GM12878 (cell line): Measurements from ENCODE around the gene FOLR3. TPM values are rescaled to one million over a fixed set of nuclear protein-coding genes. Genes with fewer than 3 reads are reported as not detected.

ENCODE experiments used
- ATAC-seq: fragments of 200-7000 bp; cut with Tn5 transposase; 3 replicates; pipeline ENCODE4 v1.9.1; 2020; ENCODE audit warnings: mild to moderate bottlenecking, moderate library complexity
- BruUV-seq: library from RNA; stranded (reverse); fragments of 400-500 nt; replicated peaks from 2 replicates; lab custom pipeline; 2021; lab: Mats Ljungman, UMichigan
- CTCF ChIA-PET: fragments of 300-600 bp; sonication (Branson Sonifier 250); formaldehyde crosslinking; extraction: SDS; loops from one replicate; lab custom pipeline; 2021; ENCODE audit warnings: inconsistent platforms; lab: Yijun Ruan, JAX
- POLR2A ChIA-PET: fragments of 350-600 bp; formaldehyde crosslinking; extraction: SDS; loops from one replicate; lab custom pipeline; 2021; ENCODE audit warnings: inconsistent platforms; lab: Charles Lee
- RAD21 ChIA-PET: fragments of 300-600 bp; sonication (Branson Sonifier 250); formaldehyde crosslinking; loops from one replicate; lab custom pipeline; 2023; ENCODE audit warnings: antibody characterized with exemption; ENCODE audit not compliant: unreplicated experiment; lab: Charles Lee
- SMC1A ChIA-PET: fragments of 300-600 bp; sonication (Branson Sonifier 250); formaldehyde crosslinking; loops from one replicate; lab custom pipeline; 2023; ENCODE audit not compliant: unreplicated experiment, uncharacterized antibody; lab: Charles Lee
- DNase-seq: peaks from one replicate; pipeline ENCODE4 v3.0.0-alpha.2; 2011; ENCODE audit warnings: low read depth, low spot score
- FAIRE-seq: peaks from 3 replicates; lab custom pipeline; 2011; peaks lifted over from hg19 to GRCh38; lab: Jason Lieb, UNC
- H2AFZ ChIP-seq: 2 replicates; pipeline ENCODE4 v1.6.0; 2011; ENCODE audit warnings: low read depth, low read length, control low read depth; ENCODE audit not compliant: control insufficient read depth
- H3K27ac ChIP-seq: 2 replicates; pipeline ENCODE4 v1.5.1; 2011; ENCODE audit warnings: control low read depth; ENCODE audit not compliant: control insufficient read depth, insufficient read depth
- H3K27me3 ChIP-seq, 2 experiments: replicated peaks in 1 of 2; 2 replicates each; pipeline versions ENCODE4 v1.6.0 to v1.6.1; 2011; ENCODE audit warnings: low read length in 1 of 2; ENCODE audit not compliant: control insufficient read depth in 2 of 2, insufficient read depth in 2 of 2
- H3K36me3 ChIP-seq, 2 experiments: 2 replicates each; pipeline ENCODE4 v1.5.1; 2011; ENCODE audit warnings: low read length in 1 of 2; ENCODE audit not compliant: control insufficient read depth in 2 of 2, insufficient read depth in 2 of 2
- H3K4me1 ChIP-seq: 2 replicates; pipeline ENCODE4 v1.6.1; 2011; ENCODE audit warnings: mild to moderate bottlenecking, low read length, moderate library complexity, mixed read lengths; ENCODE audit not compliant: control insufficient read depth, insufficient read depth
- H3K4me2 ChIP-seq: 2 replicates; pipeline ENCODE4 v1.6.0; 2011; ENCODE audit warnings: control low read depth; ENCODE audit not compliant: control insufficient read depth, insufficient read depth
- H3K4me3 ChIP-seq: fragments of 200-600 bp; sonication (generic); 2 replicates; pipeline ENCODE4 v1.5.1; 2016
- H3K79me2 ChIP-seq: 2 replicates; pipeline ENCODE4 v1.6.0; 2011; ENCODE audit warnings: low read length; ENCODE audit not compliant: control insufficient read depth, insufficient read depth
- H3K9ac ChIP-seq: 2 replicates; pipeline ENCODE4 v1.8.0; 2011; ENCODE audit warnings: low read length, control low read depth, mixed read lengths; ENCODE audit not compliant: control insufficient read depth, insufficient read depth
- H3K9me3 ChIP-seq: replicated peaks from 3 replicates; pipeline ENCODE4 v1.5.1; 2011; ENCODE audit warnings: mild to moderate bottlenecking, low read length; ENCODE audit not compliant: control insufficient read depth, insufficient read depth
- H4K20me1 ChIP-seq: 2 replicates; pipeline ENCODE4 v1.6.0; 2011; ENCODE audit not compliant: control insufficient read depth, insufficient read depth
- ATF7 ChIP-seq: fragments of 450-650 bp; IDR thresholded peaks from 2 replicates; pipeline ENCODE4 v1.6.1; 2016; ENCODE audit warnings: low read depth, mild to moderate bottlenecking
- BCL11A ChIP-seq: IDR thresholded peaks from 2 replicates; pipeline ENCODE4 v1.6.1; 2011; ENCODE audit warnings: low read depth, low read length
- CREB1 ChIP-seq: IDR thresholded peaks from 2 replicates; pipeline ENCODE4 v1.6.1; 2012; ENCODE audit warnings: low read depth, mild to moderate bottlenecking, inconsistent platforms
- EP300 ChIP-seq, 2 experiments: fragments of 150-350 bp in 1 of 2; IDR thresholded peaks; 2 replicates each; pipeline ENCODE4 v1.6.1; 2011 to 2012; ENCODE audit warnings: low read depth in 2 of 2, low read length in 2 of 2, borderline replicate concordance in 1 of 2, improper control_type of control experiment in 1 of 2, inconsistent platforms in 1 of 2; ENCODE audit not compliant: control insufficient read depth in 1 of 2
- FOXK2 ChIP-seq: fragments of 450-650 bp; IDR thresholded peaks from 2 replicates; pipeline ENCODE4 v1.6.1; 2017; ENCODE audit warnings: mild to moderate bottlenecking, moderate library complexity
- IRF4 ChIP-seq: IDR thresholded peaks from 2 replicates; pipeline ENCODE4 v1.6.1; 2011; ENCODE audit warnings: low read depth, low read length
- KLF5 ChIP-seq: fragments of 450-650 bp; IDR thresholded peaks from 2 replicates; pipeline ENCODE4 v1.6.1; 2014; ENCODE audit warnings: mild to moderate bottlenecking; ENCODE audit not compliant: partially characterized antibody
- PAX8 ChIP-seq: fragments of 450-650 bp; IDR thresholded peaks from 2 replicates; pipeline ENCODE4 v1.6.1; 2017; ENCODE audit warnings: mild to moderate bottlenecking, moderate library complexity
- TCF12 ChIP-seq: IDR thresholded peaks from 2 replicates; pipeline ENCODE4 v1.6.1; 2011; ENCODE audit warnings: low read depth, mild to moderate bottlenecking, low read length
- ZNF384 ChIP-seq: IDR thresholded peaks from 2 replicates; pipeline ENCODE4 v1.6.1; 2012; ENCODE audit warnings: low read depth, mild to moderate bottlenecking, low read length, improper control_type of control experiment, borderline replicate concordance
- ZSCAN29 ChIP-seq: fragments of 450-650 bp; IDR thresholded peaks from 2 replicates; pipeline ENCODE4 v1.6.1; 2017; ENCODE audit warnings: mild to moderate bottlenecking, moderate library complexity
- WGBS: methylation state at CpG from one replicate; pipeline ENCODE4 v1.1.6; 2016; ENCODE audit warnings: low lambda C conversion rate; ENCODE audit not compliant: insufficient replicate concordance, insufficient coverage; ENCODE audit errors: missing lambda C conversion rate; 5-methylcytosine and 5-hydroxymethylcytosine counted together
- in situ Hi-C: fragments of 300-500 bp; cut with MboI; formaldehyde crosslinking; loops from 9 replicates; pipeline ENCODE4 v1.14.3; 2018; ENCODE audit warnings: mixed read lengths
- intact Hi-C: fragments of 100-400 bp; cut with micrococcal nuclease; formaldehyde crosslinking; loops from one replicate; pipeline ENCODE4 v1.14.2; 2022; ENCODE audit not compliant: unreplicated experiment
- polyA plus RNA-seq, 11 experiments: library from polyadenylated mRNA; depleted of rRNA in 4 of 11; unstranded in 6 of 11; stranded (reverse) in 5 of 11; fragments of >200 nt; fragmentation: Nextera tagmentation in 4 of 11; fragmentation: Illumina TruSeq in 1 of 11; extraction: Ambion mirVana in 4 of 11; extraction: Trizol in 1 of 11; gene quantifications; 1 replicate in 1 of 11; 2 replicates in 10 of 11; pipeline versions ENCODE4 v1.2.1 to v1.2.3, GENCODE V29; 2011 to 2016; ENCODE audit warnings: inconsistent platforms in 2 of 11, missing spikeins in 2 of 11, low read depth in 1 of 11
- total RNA-seq, 4 experiments: library from RNA; depleted of rRNA in 3 of 4; stranded (reverse); fragments of >200 nt in 3 of 4; fragmentation: Illumina TruSeq in 1 of 4; extraction: Trizol in 1 of 4; gene quantifications; 2 replicates each; pipeline versions ENCODE4 v1.2.1 to v1.2.3, GENCODE V29; 2013 to 2021
- TF ChIP-seq, protein P1 (sequence below): IDR thresholded peaks from 2 replicates; pipeline ENCODE4 v1.6.1; 2012; ENCODE audit warnings: mild to moderate bottlenecking, low read depth, low read length
- TF ChIP-seq, protein P2 (sequence below): fragments of 450-650 bp; IDR thresholded peaks from 2 replicates; pipeline ENCODE4 v1.6.1; 2017; ENCODE audit warnings: mild to moderate bottlenecking

The FOLR3 gene
- total and polyA plus RNA-seq, 10 of the 15 experiments (the other 5 are each of a cell fraction or from before 2014, with no cell fraction given), result not detected

DNA sequence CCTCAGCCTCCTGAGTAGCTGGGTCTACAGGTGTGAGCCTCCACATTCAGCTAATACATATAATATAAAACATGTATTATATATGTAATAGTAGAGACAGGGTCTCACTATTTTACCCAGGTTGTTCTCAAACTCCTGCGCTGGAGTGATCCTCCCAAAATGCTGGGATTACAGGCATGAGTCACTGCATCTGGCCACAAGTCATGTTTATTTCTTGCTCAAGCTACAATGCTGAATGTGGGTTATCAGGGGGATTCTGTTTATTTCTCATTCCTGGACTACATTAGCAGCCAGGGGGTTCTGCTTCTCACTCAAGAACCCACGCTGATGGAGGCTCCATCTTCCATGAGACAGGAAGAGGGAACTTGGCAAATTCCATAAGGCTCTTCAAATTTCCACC is 24.8 kb downstream of the FOLR3 start:
- H3K36me3 ChIP-seq, result no peaks in the 10 kb centered on the region
- no TSS peak for BruUV-seq
- H4K20me1 ChIP-seq, result no peaks in the 10 kb centered on the region
- ATAC-seq, result no peak
- H3K27me3 ChIP-seq, result no peaks in the 10 kb centered on the region
- H3K79me2 ChIP-seq, result no peaks in the 10 kb centered on the region
- no peak overlapping the region for H3K4me2 ChIP-seq
- no peak overlapping the region for H3K27ac ChIP-seq
- no peak for TF ChIP-seq PAX8
- TF ChIP-seq KLF5, result no peak
- no peak for TF ChIP-seq ATF7
- TF ChIP-seq, all 136 proteins: peak for 0
- WGBS, result 25% methylated on average over 2 of the region's 2 CpGs
- ChIA-PET RAD21 (interaction anchor here (1.3 kb wide), 1 partner anchor 16 kb away, joined by 3 read pairs; no protein-coding TSS in a partner anchor), CTCF (interaction anchor here (0.7 to 1.3 kb wide), 2 partner anchors 17 to 69 kb away, joined by 3 to 4 read pairs; no protein-coding TSS in a partner anchor), POLR2A (no interaction called here), SMC1A (interaction anchor here (0.5 kb wide), 1 partner anchor 15 kb away, joined by 3 read pairs; no protein-coding TSS in a partner anchor)
- DNase-seq (no peak), FAIRE-seq (no peak)
- in situ Hi-C loops, result no loop called here
- H3K9me3 ChIP-seq, result no peaks in the 10 kb centered on the region
- intact Hi-C loops, result no loop called here
- H2AFZ ChIP-seq, result no peak overlapping the region
- H3K9ac ChIP-seq, result no peak overlapping the region
- H3K4me3 ChIP-seq, result no peak overlapping the region
- no peaks in the 10 kb centered on the region for H3K4me1 ChIP-seq

DNA sequence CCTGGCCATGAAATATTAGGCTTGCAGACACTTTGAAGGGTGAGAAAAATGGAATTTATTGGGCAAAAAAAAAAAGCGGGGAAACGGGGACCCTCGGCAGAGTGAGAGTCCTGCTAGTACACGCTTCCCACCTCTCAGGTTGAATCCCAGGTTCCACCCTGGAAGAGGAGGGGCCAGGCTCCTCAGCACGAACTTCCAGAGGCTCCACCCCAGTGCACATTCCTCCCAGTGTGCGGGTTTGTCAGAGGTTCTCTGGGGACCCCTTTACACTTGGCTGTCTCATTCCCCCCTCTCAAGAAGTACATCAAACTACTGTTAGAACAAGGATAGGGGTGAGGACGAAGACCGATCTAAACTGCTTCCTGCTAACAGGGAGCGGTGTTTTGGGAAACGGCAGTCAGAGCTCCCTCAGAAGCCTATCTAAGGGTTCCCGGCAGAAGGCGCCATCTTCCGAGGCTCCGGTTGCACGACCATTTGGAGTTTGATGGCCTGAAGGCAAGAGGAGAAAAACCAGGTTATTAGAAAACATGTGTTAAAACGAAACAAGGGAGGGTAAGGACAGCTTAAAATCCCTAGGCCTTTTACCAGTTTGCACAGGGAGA is 27.5 kb downstream of the FOLR3 start:
- CTCF ChIA-PET, result interaction anchor here (0.8 to 1.2 kb wide), 2 partner anchors 19 to 566 kb away, joined by 3 read pairs; no protein-coding TSS in a partner anchor
- TF ChIP-seq BCL11A, result no peak
- no peak for TF ChIP-seq CREB1
- TF ChIP-seq, protein P1, sequence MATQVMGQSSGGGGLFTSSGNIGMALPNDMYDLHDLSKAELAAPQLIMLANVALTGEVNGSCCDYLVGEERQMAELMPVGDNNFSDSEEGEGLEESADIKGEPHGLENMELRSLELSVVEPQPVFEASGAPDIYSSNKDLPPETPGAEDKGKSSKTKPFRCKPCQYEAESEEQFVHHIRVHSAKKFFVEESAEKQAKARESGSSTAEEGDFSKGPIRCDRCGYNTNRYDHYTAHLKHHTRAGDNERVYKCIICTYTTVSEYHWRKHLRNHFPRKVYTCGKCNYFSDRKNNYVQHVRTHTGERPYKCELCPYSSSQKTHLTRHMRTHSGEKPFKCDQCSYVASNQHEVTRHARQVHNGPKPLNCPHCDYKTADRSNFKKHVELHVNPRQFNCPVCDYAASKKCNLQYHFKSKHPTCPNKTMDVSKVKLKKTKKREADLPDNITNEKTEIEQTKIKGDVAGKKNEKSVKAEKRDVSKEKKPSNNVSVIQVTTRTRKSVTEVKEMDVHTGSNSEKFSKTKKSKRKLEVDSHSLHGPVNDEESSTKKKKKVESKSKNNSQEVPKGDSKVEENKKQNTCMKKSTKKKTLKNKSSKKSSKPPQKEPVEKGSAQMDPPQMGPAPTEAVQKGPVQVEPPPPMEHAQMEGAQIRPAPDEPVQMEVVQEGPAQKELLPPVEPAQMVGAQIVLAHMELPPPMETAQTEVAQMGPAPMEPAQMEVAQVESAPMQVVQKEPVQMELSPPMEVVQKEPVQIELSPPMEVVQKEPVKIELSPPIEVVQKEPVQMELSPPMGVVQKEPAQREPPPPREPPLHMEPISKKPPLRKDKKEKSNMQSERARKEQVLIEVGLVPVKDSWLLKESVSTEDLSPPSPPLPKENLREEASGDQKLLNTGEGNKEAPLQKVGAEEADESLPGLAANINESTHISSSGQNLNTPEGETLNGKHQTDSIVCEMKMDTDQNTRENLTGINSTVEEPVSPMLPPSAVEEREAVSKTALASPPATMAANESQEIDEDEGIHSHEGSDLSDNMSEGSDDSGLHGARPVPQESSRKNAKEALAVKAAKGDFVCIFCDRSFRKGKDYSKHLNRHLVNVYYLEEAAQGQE, result no peak
- no peak for TF ChIP-seq ZNF384
- no peak for TF ChIP-seq EP300 (IDR thresholded peaks at IDR 0.05; ENCODE audit: borderline replicate concordance in 1 of 2, control insufficient read depth in 1 of 2, low read depth in 2 of 2, low read length in 2 of 2)
- no peak for TF ChIP-seq TCF12
- TF ChIP-seq ZSCAN29, result no peak
- TF ChIP-seq, protein P2, sequence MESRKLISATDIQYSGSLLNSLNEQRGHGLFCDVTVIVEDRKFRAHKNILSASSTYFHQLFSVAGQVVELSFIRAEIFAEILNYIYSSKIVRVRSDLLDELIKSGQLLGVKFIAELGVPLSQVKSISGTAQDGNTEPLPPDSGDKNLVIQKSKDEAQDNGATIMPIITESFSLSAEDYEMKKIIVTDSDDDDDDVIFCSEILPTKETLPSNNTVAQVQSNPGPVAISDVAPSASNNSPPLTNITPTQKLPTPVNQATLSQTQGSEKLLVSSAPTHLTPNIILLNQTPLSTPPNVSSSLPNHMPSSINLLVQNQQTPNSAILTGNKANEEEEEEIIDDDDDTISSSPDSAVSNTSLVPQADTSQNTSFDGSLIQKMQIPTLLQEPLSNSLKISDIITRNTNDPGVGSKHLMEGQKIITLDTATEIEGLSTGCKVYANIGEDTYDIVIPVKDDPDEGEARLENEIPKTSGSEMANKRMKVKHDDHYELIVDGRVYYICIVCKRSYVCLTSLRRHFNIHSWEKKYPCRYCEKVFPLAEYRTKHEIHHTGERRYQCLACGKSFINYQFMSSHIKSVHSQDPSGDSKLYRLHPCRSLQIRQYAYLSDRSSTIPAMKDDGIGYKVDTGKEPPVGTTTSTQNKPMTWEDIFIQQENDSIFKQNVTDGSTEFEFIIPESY, result no peak
- no peak for TF ChIP-seq IRF4
- no peak for TF ChIP-seq FOXK2
- POLR2A ChIA-PET, result no interaction called here
- Histone ChIP-seq H3K79me2 (no peaks in the 10 kb centered on the region), H4K20me1 (no peaks in the 10 kb centered on the region), H3K36me3 (no peaks in the 10 kb centered on the region), H3K27ac (no peak overlapping the region), H3K4me1 (no peaks in the 10 kb centered on the region), H3K27me3 (no peaks in the 10 kb centered on the region), H2AFZ (no peak overlapping the region), H3K4me2 (no peak overlapping the region), H3K4me3 (no peak overlapping the region), H3K9me3 (no peaks in the 10 kb centered on the region), H3K9ac (no peak overlapping the region)
- intact Hi-C loops (no loop called here), in situ Hi-C loops (no loop called here)
- RAD21 ChIA-PET, result no interaction called here
- ATAC-seq (no peak), FAIRE-seq (no peak), DNase-seq (no peak)
- 50% methylated on average over 16 of the region's 16 CpGs for whole genome bisulfite sequencing
- BruUV-seq, result no TSS peak
- SMC1A ChIA-PET, result no interaction called here
